Measurements from ENCODE around the gene FGFR4.
A peak's percentile ranks its signal among the peaks of the same experiment; 100 is the strongest.

The FGFR4 gene

DNA sequence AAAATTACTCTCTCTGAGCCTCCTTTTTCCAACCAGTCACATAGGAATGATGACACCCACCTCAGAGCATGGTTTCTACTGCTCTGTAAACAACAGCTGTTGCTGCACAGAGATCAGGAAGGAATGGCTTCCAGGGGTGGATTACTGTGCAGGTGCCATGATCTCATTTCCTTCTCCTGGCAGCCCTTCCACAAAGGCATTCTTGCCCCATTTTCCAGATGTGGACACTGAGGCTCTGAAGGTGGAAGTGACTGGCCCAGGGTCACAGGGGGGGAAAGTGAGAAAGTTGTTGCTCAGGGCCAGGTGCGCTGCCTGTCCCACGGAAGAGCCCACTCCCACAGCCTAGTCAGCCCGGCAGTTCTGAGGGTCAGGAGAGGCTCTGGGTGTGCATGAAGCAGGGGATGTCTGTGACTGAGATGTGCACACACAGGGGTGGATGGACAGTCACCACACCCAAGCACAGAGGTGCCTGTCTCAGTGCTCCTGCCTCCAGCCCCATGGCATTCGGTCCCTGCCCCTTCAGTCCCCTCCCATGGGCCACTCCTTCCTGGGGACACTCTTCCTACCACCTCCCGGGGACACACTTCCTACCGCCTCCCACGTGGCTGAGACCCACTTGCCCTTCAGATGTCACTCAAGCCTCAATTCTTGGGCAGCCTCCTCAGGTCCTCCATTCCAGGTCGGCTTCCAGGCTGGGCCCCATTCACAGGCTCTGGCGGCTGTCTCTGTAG is 17.0 kb downstream of the FGFR4 start:
- no peak for DNase-seq

DNA sequence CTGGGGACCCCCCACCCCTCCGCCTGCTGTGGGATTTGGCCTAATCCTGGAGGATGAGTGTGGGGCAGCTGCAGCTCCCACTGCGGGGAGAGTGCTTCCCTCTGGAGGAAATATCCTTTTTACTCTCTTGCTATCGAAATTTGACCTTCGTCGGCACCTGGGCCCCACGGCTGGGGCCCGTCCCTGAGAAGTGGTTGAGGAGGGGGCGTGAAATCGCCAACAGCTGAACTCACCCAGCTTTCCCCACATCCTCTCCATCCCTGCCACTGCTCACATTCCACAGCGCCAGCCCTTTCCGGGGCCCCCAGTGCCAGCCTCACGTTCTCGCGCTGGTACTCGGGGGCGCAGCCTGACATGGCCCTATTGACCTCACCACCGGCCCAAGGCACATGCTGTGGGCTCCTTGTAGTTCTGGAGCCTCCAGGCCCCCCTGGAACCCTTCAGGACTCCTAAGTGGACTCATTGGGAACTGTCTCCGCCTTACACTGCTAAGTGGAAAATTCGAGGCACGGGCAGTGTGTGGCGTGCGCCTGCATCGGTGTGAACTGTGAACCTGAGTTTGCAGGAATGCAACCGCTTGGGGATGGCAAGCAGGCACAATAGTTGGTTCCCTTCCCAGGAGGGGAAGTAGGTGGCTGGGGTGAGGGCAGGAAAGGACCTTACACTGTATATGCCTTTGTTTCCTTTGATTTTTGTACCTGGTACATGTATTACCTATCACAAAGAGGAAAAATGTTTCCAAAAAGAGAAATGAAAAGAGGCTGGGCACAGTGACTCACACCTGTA is 19.2 kb downstream of the FGFR4 start:
- no peak for DNase-seq

DNA sequence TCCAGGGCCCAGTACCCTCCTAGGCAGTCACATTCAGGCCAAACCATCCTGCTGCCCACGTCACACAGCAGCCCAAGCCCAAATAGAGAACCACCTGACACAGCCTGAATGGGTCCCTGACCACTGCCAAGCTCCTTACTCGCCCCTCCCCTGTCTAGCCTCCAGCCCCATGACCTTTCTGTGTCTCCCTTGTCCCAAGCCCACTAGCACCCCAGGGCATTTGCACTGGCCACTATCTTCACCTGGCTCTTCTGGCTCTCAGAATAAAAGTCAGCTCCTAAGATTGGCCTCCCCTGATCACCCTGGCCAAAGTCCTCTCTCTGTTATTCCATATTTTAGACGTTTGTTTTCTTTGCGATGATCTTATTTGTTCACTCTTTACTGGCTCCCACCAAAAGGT is 20.4 kb downstream of the FGFR4 start:
- no peak for DNase-seq

- no peak for DNase-seq
These were observed 23.1 kb downstream of the FGFR4 start for GRCh38 chr5:177109810-177110209.

- peak; percentile 21 to 55 for DNase-seq
These were observed 25.1 kb downstream of the FGFR4 start for GRCh38 chr5:177111720-177112394.

DNA sequence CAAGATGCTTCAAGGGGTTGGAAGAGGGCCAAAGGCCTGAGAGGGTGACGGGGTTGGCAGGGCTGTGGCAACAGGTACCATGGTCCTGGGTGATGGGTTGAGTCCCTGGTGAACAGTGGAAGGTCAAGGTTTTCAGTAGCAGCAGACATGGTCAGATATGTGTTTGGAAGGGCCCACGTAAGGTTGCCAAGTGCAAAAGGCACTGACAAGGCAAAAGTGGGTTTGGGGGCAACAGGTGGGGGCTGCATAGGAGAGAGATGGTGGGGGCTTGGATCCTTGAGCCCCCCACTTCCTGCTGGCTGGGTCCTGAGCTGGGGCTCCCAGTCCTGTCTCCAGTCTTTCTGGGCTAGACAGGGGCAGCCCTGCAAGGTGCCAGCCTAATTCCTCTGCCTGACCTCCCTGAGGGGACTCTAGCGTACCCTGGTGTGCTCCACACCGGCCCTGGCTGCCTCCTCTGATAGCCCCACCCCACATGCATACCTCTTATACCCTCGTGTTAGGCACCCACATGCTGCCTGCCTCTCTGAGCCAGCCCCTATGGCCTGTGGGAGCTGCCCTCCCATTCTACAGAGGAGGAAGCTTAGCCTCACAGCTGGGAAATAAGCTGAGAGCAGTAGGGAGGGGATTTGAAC is 26.0 kb downstream of the FGFR4 start:
- DNase-seq, result no peak

DNA sequence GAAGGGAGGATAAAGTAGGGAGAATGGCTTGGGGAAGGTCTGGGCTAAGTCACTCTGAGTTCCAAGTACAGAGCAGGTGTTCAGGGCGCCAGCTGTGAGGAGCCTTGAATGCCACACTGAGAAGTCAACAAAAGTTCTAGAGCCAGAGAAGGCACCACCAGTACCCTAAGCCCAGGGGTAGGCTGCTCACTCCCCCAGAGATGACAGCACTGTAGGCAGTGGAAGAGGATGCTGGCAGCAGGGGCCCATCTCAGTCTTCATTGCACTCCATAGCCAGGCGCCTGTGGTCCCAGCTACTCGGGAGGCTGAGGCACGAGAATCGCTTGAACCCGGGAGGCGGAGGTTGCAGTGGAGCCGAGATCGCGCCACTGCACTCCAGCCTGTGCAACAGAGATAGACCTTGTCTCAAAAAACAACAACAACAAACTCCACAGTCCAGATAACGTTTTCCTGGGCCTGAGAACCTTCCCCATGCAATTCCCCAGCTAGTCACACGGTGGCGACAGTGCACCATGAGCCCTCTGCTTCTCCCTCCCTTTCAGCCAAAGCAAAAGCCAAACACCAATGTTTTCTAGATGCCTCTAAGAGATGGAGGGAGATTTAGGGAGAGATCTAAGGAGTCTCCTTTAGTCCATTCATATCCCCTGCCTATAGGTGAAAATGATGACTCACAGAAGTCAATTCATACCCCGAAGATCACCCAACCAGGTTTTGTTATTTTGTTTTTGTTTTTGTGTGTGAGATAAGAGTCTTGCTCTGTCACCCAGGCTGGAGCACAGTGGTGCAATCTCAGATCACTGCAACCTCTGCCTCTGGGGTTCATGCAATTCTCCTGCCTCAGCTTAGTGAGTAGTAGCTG is 27.1 kb downstream of the FGFR4 start:
- peak; percentile 24 to 73 for DNase-seq

GRCh38 chr5:177116631-177117373 is 30.1 kb downstream of the FGFR4 start:
- DNase-seq, result no peak

- no peak for DNase-seq
These were observed 30.8 kb downstream of the FGFR4 start for GRCh38 chr5:177117441-177118045.

DNA sequence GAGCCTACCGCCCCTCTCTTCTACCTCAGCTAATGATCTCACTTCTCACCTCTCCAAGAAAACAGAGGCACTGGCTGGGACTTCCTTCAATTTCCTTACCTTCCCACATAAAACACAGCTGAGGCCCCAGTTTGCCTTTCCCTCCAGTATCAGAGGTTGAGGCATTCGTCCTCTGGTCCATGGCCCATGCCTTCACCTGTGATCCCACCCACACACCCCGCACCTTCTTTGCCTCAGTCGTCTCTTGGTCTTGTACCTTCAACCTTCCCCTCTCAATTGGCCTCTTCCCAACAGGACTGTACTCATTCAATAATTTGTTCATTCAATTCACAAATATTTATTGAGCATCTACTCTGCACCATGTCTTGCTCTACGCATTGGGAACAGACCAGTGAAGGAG is 35.9 kb downstream of the FGFR4 start:
- no peak for DNase-seq

GRCh38 chr5:177123789-177124485 is 37.2 kb downstream of the FGFR4 start:
- DNase-seq, result no peak

GRCh38 chr5:177124486-177124991 is 37.8 kb downstream of the FGFR4 start:
- no peak for DNase-seq

DNA sequence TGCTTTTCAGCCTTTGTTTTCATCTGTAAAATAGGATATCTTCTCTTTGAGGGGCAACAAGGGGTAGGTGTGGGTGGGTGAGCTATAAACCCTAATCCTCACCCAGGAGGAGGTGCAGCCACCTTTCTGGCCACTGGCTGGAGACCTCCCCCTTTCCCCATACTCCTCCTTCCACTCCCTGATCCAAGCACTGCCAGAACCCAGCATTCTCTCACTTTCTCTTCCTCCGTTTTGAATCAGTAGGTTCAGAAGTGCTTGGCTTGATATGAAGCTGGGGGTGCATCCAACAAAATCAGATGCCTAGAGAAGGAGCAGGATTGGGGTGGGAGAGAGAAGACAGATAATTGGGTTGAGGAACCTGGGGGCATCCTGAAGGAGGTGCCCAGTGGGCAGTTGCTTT is 40.1 kb downstream of the FGFR4 start:
- no peak for DNase-seq

GRCh38 chr5:177128551-177128981 is 41.9 kb downstream of the FGFR4 start:
- DNase-seq, result no peak

DNA sequence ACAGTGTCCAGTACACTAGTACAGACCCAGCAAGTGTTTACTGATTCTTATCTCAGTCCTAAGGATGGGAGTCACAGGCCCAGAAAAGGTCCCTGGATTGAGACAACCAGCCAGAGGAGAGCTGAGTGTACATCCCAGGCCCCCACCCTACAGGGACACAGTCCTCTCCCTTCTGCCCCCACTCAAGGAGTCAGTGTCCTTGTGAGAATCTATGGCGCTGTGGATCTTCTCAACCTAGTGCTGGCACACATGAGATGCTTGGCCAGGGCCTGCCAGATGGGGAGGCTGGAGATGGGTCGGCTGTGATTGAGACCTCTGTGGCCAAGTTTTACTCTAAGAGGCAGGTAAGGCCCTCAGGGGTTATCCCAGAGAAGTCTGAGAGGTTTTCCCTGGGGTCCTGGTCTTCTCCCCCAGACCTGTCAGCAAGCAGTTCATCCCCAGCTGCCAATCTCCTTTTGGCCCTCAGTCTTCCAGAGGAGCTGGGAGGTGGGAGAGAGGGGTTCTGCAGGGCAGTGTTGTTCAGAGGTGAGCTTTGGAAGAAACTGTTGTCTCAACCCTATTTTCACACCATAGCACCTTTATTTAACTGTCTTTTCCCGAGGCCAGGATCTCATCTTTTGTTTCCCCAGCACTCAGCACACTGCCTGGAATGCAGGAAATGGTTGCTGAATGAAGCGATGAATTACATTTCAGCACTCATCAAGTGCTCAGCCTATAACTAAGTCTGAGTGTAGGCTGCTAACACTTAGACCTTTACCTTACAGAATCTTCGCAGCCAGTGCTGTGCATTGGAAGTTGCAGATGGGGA is 43.7 kb downstream of the FGFR4 start:
- no peak for DNase-seq

DNA sequence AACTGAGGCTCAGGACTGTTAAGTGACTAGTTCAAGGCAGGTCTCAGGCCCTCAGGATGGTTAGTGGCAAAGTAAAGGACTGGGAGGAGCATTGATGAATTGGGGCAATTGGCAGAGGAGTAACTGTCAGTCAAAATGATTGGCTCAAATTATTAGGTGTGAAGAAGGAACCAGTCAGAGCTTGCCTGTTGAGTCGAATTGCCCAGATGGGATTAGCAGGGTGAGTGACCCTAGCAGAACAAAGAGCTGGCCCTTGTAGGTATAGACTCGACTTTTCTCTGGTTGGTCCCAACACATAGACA is 44.3 kb downstream of the FGFR4 start:
- no peak for DNase-seq

DNA sequence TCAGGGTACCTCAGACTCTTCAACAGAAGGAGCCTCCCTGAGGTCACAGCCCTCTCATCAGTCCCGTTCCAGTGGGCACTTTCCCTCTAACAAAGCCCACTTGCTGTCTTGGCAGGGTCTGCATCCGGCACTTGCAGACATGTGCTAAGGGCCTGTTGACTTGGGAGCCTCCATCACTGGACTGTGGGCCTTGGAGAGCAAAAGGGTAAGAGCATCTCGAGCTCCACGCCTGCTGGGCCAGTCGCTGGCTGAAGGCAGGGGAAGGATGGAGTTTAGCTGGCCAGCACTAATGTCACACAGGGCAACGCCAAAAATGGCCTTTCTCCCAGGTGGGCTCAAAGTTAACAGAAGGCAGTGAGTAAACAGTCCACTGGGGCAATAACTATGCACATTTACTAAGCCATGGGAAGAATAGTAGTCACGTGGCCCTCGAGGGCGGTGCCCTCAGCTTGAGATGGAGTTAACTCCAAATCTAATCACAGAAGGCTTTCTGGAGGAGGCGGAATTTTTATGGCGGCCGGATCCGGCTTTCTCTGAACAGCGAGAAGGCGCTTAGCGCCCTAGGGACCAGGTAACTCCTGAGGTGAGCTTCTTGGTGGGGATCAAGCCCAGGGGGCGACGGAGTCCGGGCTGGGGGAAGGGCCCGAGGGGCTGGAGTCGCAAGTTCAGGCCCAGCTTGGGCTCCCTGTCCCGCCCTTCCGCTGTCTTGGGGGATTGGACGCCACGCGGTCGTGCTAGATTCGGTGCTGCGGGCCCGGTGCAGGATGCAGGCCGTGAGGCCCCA is 44.8 kb downstream of the FGFR4 start:
- no peak for DNase-seq
